Measurements from ENCODE around the gene PLD4.
"Not testable (repeated sequence)": the region's sequence is repeated elsewhere in the genome, so short reads cannot be mapped to it uniquely, and the experiment has no call there.

PLD4 gene

GRCh38 chr14:104945986-104946965, 21.6 kb downstream of the PLD4 start:
- H4K20me1 ChIP-seq (ENCODE audit: control insufficient read depth, insufficient read depth, low read depth, low read length); H3K27me3 ChIP-seq (ENCODE audit: control insufficient read depth, low read length); H3K9me2 ChIP-seq (replicated peaks; ENCODE audit: control insufficient read depth, low read length); H3K9me3 ChIP-seq (ENCODE audit: control insufficient read depth, insufficient read depth, low read length); H3K4me2 ChIP-seq (ENCODE audit: low read length); H3K36me3 ChIP-seq (ENCODE audit: control insufficient read depth, low read length); H3K27ac ChIP-seq (ENCODE audit: low read depth, low read length); H3K4me3 ChIP-seq (ENCODE audit: low read length); H3K4me1 ChIP-seq (ENCODE audit: control insufficient read depth, low read length); H3K79me2 ChIP-seq (ENCODE audit: control insufficient read depth, low read length); H3F3A ChIP-seq (ENCODE audit: control insufficient read depth, insufficient read depth): not testable (repeated sequence)

DNA sequence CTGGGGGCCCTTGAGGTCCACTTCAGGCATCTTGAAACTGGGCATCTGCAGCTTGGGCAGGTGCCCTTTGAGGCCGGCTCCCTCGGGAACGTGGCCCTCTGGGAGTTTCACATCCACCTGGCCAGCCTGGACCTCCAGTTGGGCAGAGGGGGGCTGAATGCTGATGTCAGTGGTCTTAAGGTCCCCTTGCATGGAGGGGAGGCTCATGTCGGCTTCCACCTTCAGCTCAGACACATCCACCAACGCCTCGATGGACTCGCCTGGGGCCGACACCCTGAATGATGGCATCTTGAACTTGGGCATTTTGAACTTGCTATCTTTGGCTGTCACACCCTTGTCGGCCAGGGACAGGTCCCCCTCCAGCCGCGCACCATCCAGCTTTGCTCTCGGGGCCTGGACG, 22.5 kb downstream of the PLD4 start:
- H3K27me3 ChIP-seq (ENCODE audit: control insufficient read depth, low read length), result not testable (repeated sequence)

GRCh38 chr14:104947881-104948735, 23.4 kb downstream of the PLD4 start:
- H4K20me1 ChIP-seq (ENCODE audit: control insufficient read depth, insufficient read depth, low read depth, low read length); H3K9me2 ChIP-seq (replicated peaks; ENCODE audit: control insufficient read depth, low read length); H3K4me1 ChIP-seq (ENCODE audit: control insufficient read depth, low read length); H3K4me3 ChIP-seq (ENCODE audit: low read length); H3K36me3 ChIP-seq (ENCODE audit: control insufficient read depth, low read length); H3K9me3 ChIP-seq (ENCODE audit: control insufficient read depth, insufficient read depth, low read length); H3F3A ChIP-seq (ENCODE audit: control insufficient read depth, insufficient read depth); H3K4me2 ChIP-seq (ENCODE audit: low read length); H3K27ac ChIP-seq (ENCODE audit: low read depth, low read length); H3K79me2 ChIP-seq (ENCODE audit: control insufficient read depth, low read length); H3K27me3 ChIP-seq (ENCODE audit: control insufficient read depth, low read length): not testable (repeated sequence)

More for the DNA sequence above, 22.5 kb downstream of the PLD4 start:
- H3K79me2 ChIP-seq (ENCODE audit: control insufficient read depth, low read length); H4K20me1 ChIP-seq (ENCODE audit: control insufficient read depth, insufficient read depth, low read depth, low read length); H3K9me2 ChIP-seq (replicated peaks; ENCODE audit: control insufficient read depth, low read length); H3K9me3 ChIP-seq (ENCODE audit: control insufficient read depth, insufficient read depth, low read length); H3K4me2 ChIP-seq (ENCODE audit: low read length); H3K36me3 ChIP-seq (ENCODE audit: control insufficient read depth, low read length); H3K27ac ChIP-seq (ENCODE audit: low read depth, low read length); H3K4me1 ChIP-seq (ENCODE audit: control insufficient read depth, low read length); H3K4me3 ChIP-seq (ENCODE audit: low read length); H3F3A ChIP-seq (ENCODE audit: control insufficient read depth, insufficient read depth): not testable (repeated sequence)

- no peaks in the 10 kb centered on the region for H3K9me3 ChIP-seq (ENCODE audit: control insufficient read depth, insufficient read depth, low read length)
- no peaks in the 10 kb centered on the region for H3K9me2 ChIP-seq (replicated peaks; ENCODE audit: control insufficient read depth, low read length)
- H3K4me2 ChIP-seq (ENCODE audit: low read length), result no peak overlapping the region
- no peaks in the 10 kb centered on the region for H3K36me3 ChIP-seq (ENCODE audit: control insufficient read depth, low read length)
- no peaks in the 10 kb centered on the region for H4K20me1 ChIP-seq (ENCODE audit: control insufficient read depth, insufficient read depth, low read depth, low read length)
- no peaks in the 10 kb centered on the region for H3K27me3 ChIP-seq (ENCODE audit: control insufficient read depth, low read length)
- no peaks in the 10 kb centered on the region for H3K4me1 ChIP-seq (ENCODE audit: control insufficient read depth, low read length)
- no peak for TF ChIP-seq EZH2phosphoT487 (IDR thresholded peaks at IDR 0.05; ENCODE audit: borderline replicate concordance, low read length)
- no peak for TF ChIP-seq CTCF (IDR thresholded peaks at IDR 0.05; ENCODE audit: low read depth, low read length, poor library complexity, severe bottlenecking)
- H3K27ac ChIP-seq (ENCODE audit: low read depth, low read length), result no peak overlapping the region
- no peaks in the 10 kb centered on the region for H3K79me2 ChIP-seq (ENCODE audit: control insufficient read depth, low read length)
- H3K4me3 ChIP-seq (ENCODE audit: low read length), result no peak overlapping the region
- H3F3A ChIP-seq (ENCODE audit: control insufficient read depth, insufficient read depth), result no peaks in the 10 kb centered on the region
Measured at GRCh38 chr14:104948736-104949031, 24.0 kb downstream of the PLD4 start.

DNA sequence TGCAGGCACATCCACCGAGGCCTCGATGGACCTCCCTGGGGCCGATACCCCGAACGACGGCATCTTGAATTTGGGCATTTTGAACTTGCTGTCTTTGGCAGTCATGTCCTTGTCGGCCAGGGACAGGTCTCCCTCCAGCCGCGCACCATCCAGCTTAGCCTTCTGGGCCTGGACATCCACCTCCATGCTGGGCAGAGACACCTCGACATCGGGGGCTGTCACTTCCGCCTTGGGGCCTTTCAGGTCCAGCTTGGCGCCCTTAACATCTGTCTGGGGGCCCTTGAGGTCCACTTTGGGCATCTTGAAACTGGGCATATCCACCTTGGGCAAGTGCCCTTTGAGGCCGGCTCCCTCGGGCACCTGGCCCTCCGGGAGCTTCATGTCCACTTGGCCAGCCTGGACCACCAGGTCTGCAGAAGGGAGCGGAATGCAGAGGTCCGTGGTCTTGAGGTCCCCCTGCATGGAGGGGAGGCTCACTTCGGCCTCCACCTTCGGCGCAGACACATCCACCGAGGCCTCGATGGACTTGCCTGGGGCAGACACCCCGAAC, 24.8 kb downstream of the PLD4 start:
- H3K9me2 ChIP-seq (replicated peaks; ENCODE audit: control insufficient read depth, low read length); H3K9me3 ChIP-seq (ENCODE audit: control insufficient read depth, insufficient read depth, low read length); H3K27me3 ChIP-seq (ENCODE audit: control insufficient read depth, low read length); H3K4me3 ChIP-seq (ENCODE audit: low read length); H3K4me1 ChIP-seq (ENCODE audit: control insufficient read depth, low read length); H3K36me3 ChIP-seq (ENCODE audit: control insufficient read depth, low read length); H3K27ac ChIP-seq (ENCODE audit: low read depth, low read length); H4K20me1 ChIP-seq (ENCODE audit: control insufficient read depth, insufficient read depth, low read depth, low read length); H3K4me2 ChIP-seq (ENCODE audit: low read length); H3K79me2 ChIP-seq (ENCODE audit: control insufficient read depth, low read length); H3F3A ChIP-seq (ENCODE audit: control insufficient read depth, insufficient read depth): not testable (repeated sequence)
